Parathyroid adenoma (tissue), 2 donors: Measurements from ENCODE around the gene FOXS1.
A peak's percentile ranks its signal among the peaks of the same experiment; 100 is the strongest.
"Not testable (repeated sequence)": the region's sequence is repeated elsewhere in the genome, so short reads cannot be mapped to it uniquely, and the experiment has no call there.

Experiments used
- H2AFZ ChIP-seq: fragments of 300-600 bp; sonication (generic); one replicate; pipeline ENCODE4 v1.7.0; 2017; ENCODE audit warnings: antibody characterized with exemption, mild to moderate bottlenecking
- H3K27ac ChIP-seq: fragments of 300-600 bp; sonication (generic); one replicate; pipeline ENCODE4 v1.7.0; 2017
- H3K27me3 ChIP-seq: fragments of 300-600 bp; sonication (generic); one replicate; pipeline ENCODE4 v1.7.0; 2017; ENCODE audit warnings: low read length; ENCODE audit not compliant: control insufficient read depth, insufficient read depth
- H3K36me3 ChIP-seq: fragments of 300-600 bp; sonication (generic); one replicate; pipeline ENCODE4 v1.7.0; 2017; ENCODE audit warnings: low read length; ENCODE audit not compliant: control insufficient read depth, insufficient read depth
- H3K4me1 ChIP-seq: fragments of 300-600 bp; sonication (generic); one replicate; pipeline ENCODE4 v1.7.0; 2017; ENCODE audit warnings: control low read depth
- H3K4me2 ChIP-seq: fragments of 300-600 bp; sonication (generic); one replicate; pipeline ENCODE4 v1.7.0; 2017; ENCODE audit warnings: low read length
- H3K4me3 ChIP-seq: fragments of 300-600 bp; sonication (generic); one replicate; pipeline ENCODE4 v1.7.0; 2017; ENCODE audit warnings: low read depth, low read length
- H3K79me2 ChIP-seq: fragments of 300-600 bp; sonication (generic); one replicate; pipeline ENCODE4 v1.7.0; 2017; ENCODE audit warnings: control low read depth
- H3K9ac ChIP-seq: fragments of 300-600 bp; sonication (generic); one replicate; pipeline ENCODE4 v1.7.0; 2017; ENCODE audit warnings: mild to moderate bottlenecking
- H3K9me3 ChIP-seq: fragments of 300-600 bp; sonication (generic); one replicate; pipeline ENCODE4 v1.7.0; 2017; ENCODE audit warnings: low read length; ENCODE audit not compliant: control insufficient read depth
- TF ChIP-seq, protein P1 (sequence below): fragments of 300-600 bp; sonication (generic); IDR thresholded peaks from one replicate; pipeline ENCODE4 v1.7.0; 2017; ENCODE audit warnings: antibody characterized with exemption, mild to moderate bottlenecking
- donor health status: primary hyperparathyroidism.

FOXS1 gene

DNA sequence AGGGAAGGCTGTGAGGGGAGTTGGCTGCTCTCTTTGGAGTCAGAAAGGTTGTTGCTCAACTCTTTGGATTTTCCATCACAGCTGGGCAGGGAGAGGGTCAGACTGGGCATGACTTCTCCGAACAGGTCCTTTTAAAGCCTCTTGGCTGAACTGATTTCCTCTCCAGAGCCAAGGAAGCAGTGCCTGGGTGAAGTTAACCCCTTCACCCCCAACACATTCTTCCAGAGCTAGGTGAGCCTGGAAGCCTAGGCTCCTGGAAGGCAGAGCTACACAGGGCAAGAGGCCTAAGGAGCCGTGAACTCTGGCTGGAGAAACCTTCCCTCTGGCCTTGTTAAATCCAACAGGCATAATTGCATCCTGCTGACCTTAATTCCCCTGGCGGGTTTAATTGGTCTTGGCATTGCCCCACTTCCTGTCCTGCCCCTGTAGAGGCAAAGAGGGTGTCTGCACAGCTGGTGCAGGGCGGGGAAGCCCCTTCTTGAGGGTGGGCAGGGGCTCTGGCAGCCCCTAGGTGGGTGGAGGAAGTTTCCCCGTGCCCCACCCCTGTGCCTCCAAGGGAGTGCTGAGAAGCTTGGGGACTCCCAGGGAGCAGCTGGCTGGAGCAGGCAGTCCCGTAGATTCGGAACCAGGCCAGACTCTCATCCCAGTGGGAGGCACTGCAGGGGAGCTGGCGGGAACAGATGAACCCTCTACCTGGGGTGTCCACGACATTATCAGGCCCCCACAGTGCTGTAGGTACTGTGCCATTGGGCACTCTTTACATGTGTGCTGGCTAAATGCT, 29.8 kb downstream of the FOXS1 start:
- H3K4me2 ChIP-seq = no peak overlapping the region
- H3K36me3 ChIP-seq = no peaks in the 10 kb centered on the region
- no peaks in the 10 kb centered on the region for H3K9me3 ChIP-seq
- no peak overlapping the region for H3K27ac ChIP-seq
- no peaks in the 10 kb centered on the region for H3K27me3 ChIP-seq
- no peak overlapping the region for H2AFZ ChIP-seq
- no peak overlapping the region for H3K9ac ChIP-seq
- H3K79me2 ChIP-seq = no peaks in the 10 kb centered on the region
- peaks cover 5% of the 10 kb centered on the region for H3K4me1 ChIP-seq
- H3K4me3 ChIP-seq = no peak overlapping the region
- TF ChIP-seq, protein P1, sequence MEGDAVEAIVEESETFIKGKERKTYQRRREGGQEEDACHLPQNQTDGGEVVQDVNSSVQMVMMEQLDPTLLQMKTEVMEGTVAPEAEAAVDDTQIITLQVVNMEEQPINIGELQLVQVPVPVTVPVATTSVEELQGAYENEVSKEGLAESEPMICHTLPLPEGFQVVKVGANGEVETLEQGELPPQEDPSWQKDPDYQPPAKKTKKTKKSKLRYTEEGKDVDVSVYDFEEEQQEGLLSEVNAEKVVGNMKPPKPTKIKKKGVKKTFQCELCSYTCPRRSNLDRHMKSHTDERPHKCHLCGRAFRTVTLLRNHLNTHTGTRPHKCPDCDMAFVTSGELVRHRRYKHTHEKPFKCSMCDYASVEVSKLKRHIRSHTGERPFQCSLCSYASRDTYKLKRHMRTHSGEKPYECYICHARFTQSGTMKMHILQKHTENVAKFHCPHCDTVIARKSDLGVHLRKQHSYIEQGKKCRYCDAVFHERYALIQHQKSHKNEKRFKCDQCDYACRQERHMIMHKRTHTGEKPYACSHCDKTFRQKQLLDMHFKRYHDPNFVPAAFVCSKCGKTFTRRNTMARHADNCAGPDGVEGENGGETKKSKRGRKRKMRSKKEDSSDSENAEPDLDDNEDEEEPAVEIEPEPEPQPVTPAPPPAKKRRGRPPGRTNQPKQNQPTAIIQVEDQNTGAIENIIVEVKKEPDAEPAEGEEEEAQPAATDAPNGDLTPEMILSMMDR = no peak

GRCh38 chr20:31814142-31814541, 31.3 kb downstream of the FOXS1 start:
- H3K36me3 ChIP-seq, H3K4me1 ChIP-seq, H3K27me3 ChIP-seq, H3K4me3 ChIP-seq, H3K9me3 ChIP-seq, H2AFZ ChIP-seq, H3K79me2 ChIP-seq, H3K9ac ChIP-seq, H3K4me2 ChIP-seq, H3K27ac ChIP-seq: not testable (repeated sequence)

- H3K4me2 ChIP-seq = no peak overlapping the region
- H2AFZ ChIP-seq = no peak overlapping the region
- no peak overlapping the region for H3K9ac ChIP-seq
- no peaks in the 10 kb centered on the region for H3K27me3 ChIP-seq
- peaks cover 5% of the 10 kb centered on the region for H3K4me1 ChIP-seq
- H3K4me3 ChIP-seq = no peak overlapping the region
- H3K9me3 ChIP-seq = no peaks in the 10 kb centered on the region
- no peak overlapping the region for H3K27ac ChIP-seq
- no peaks in the 10 kb centered on the region for H3K36me3 ChIP-seq
- TF ChIP-seq, protein P1 = no peak
- H3K79me2 ChIP-seq = no peaks in the 10 kb centered on the region
These were observed 31.8 kb downstream of the FOXS1 start for GRCh38 chr20:31813611-31814010.

DNA sequence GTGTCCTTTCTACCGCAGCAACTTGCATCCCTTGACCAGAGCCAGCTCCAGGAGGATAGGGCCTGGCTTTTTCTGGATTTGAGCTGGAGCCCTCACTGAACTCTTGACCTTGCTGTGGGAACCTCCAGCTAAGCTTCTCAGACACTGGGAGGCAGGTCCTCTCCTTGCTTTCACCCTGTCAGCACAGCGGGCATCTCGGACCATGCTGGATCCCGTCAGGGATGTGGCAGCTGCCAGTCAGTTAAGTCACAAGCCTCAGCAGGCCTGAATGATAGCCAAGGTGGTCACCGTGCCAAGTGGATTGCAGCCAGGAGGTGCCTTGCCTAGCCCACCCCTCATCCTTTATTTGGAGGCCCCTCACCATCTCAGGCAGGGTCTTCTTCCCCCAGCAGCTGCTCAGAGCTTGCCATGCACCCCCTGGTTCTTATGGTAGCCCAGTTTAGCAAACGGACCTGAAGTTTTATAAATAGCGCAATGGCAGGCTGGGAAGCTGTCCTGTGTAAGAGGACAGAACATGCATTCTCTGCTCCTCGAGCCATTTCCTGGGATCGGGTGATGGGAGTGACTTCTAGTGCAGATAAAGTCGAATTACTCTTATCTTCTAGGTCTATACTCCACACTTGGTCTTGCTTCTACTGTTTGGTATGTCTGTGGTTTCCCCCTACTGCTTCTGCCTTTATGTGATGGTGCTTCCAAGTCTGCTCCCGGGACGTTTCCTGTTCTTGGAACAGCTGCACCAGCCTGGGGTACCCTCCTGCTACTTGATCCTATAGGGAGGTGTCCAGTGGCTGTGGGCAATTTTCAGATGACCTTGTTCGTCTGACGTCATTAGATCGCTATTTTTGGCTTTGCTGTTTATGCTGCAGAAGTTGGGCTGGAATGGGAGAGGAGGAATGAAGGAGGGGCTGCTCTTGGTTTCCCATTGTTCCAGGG, 33.3 kb downstream of the FOXS1 start:
- no peak overlapping the region for H3K27ac ChIP-seq
- H3K4me1 ChIP-seq = peaks cover 5% of the 10 kb centered on the region
- TF ChIP-seq, protein P1 = no peak

DNA sequence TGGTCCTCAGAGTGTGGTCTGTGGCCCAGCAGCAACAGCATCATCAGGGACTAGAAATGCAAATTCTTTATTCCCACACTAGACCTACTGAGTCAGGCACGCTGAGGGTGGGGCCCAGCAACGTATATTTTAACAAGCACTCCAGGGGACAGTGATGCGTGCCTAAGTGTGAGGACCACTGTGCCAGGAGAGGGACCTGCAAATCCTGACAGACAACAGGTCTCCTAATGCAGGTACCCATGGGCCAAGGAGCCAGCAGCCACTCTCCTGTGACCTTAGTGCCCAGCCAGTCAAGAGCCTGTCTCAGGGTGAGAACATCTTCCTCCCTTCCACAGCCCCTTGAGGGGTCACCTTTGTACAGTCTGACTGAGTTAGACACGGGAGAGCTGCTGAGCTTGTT, 34.2 kb downstream of the FOXS1 start:
- Histone ChIP-seq H3K9ac (no peak overlapping the region), H3K4me2 (no peak overlapping the region), H3K27ac (no peak overlapping the region), H2AFZ (no peak overlapping the region), H3K9me3 (no peaks in the 10 kb centered on the region), H3K36me3 (no peaks in the 10 kb centered on the region), H3K27me3 (no peaks in the 10 kb centered on the region), H3K79me2 (no peaks in the 10 kb centered on the region), H3K4me3 (no peak overlapping the region), H3K4me1 (peaks cover 14% of the 10 kb centered on the region)
- TF ChIP-seq, protein P1 = no peak

More for the DNA sequence above, 33.3 kb downstream of the FOXS1 start:
- no peaks in the 10 kb centered on the region for H3K36me3 ChIP-seq
- no peaks in the 10 kb centered on the region for H3K27me3 ChIP-seq
- no peaks in the 10 kb centered on the region for H3K9me3 ChIP-seq
- H3K9ac ChIP-seq = no peak overlapping the region
- H2AFZ ChIP-seq = peak overlapping the region; percentile 4
- no peak overlapping the region for H3K4me2 ChIP-seq
- H3K79me2 ChIP-seq = no peaks in the 10 kb centered on the region
- H3K4me3 ChIP-seq = no peak overlapping the region
